Measurements from ENCODE around the gene MBOAT7. TPM values are rescaled to one million over a fixed set of nuclear protein-coding genes. Genes with fewer than 3 reads are reported as not detected.
"Not testable (repeated sequence)": the region's sequence is repeated elsewhere in the genome, so short reads cannot be mapped to it uniquely, and the experiment has no call there.

The MBOAT7 gene
- polyA plus RNA-seq, 1 donor (not counting 4 experiments of a cell fraction or from before 2014, with no cell fraction given), result 41.3 TPM

- no peak for FAIRE-seq
- Histone ChIP-seq H3K79me2 (ENCODE audit: control insufficient read depth, insufficient read depth, low read length) (peaks cover 27% of the 10 kb centered on the region), H3K36me3 (ENCODE audit: control insufficient read depth in 2 of 2, extremely low read depth in 1 of 2, insufficient read depth in 2 of 2, low read length in 2 of 2) (peaks cover 6 to 15% of the 10 kb centered on the region in 2 experiments), H3K4me1 (ENCODE audit: control insufficient read depth, extremely low read depth, insufficient read depth, low read length) (peaks cover 18% of the 10 kb centered on the region), H3K9me3 (ENCODE audit: control insufficient read depth, low read depth, low read length) (no peaks in the 10 kb centered on the region), H3K27me3 (ENCODE audit: control insufficient read depth, extremely low read depth, insufficient read depth, low read length) (no peaks in the 10 kb centered on the region), H3K9ac (ENCODE audit: control insufficient read depth, extremely low read depth, insufficient read depth, low read length) (no peak overlapping the region), H3K4me3 (ENCODE audit: control insufficient read depth in 2 of 3, extremely low read depth in 1 of 3, insufficient read depth in 2 of 3, low read depth in 1 of 3, low read length in 3 of 3) (no peak overlapping the region), H3K9me1 (ENCODE audit: control insufficient read depth, extremely low read depth, insufficient read depth, low read length) (no peaks in the 10 kb centered on the region), H4K20me1 (ENCODE audit: control insufficient read depth, extremely low read depth, insufficient read depth, low read length) (peaks cover 5% of the 10 kb centered on the region), H3K27ac (ENCODE audit: control insufficient read depth, insufficient read depth, low read length) (no peak overlapping the region), H3K4me2 (ENCODE audit: control insufficient read depth, extremely low read depth, insufficient read depth, low read depth, low read length) (no peak overlapping the region), H2AFZ (ENCODE audit: control insufficient read depth, low read length) (no peak overlapping the region)
- dilution Hi-C loops (cut with MboI; ENCODE audit: extremely low pct_ligation_motif_present, low sequenced_read_pairs), result no loop called here
- DNase-seq (ENCODE audit: low read depth, low spot score), result no peak
- no peak for TF ChIP-seq EZH2 (IDR thresholded peaks at IDR 0.05; ENCODE audit: low read length)
- TF ChIP-seq CTCF (optimal IDR thresholded peaks at IDR 0.05 in 1 of 3, IDR thresholded peaks at IDR 0.05 in 1 of 3, conservative IDR thresholded peaks at IDR 0.05 in 1 of 3; ENCODE audit: extremely low read depth in 1 of 3, insufficient read depth in 2 of 3, low read length in 3 of 3), result no peak
Measured at GRCh38 chr19:54196536-54196935, 7.2 kb upstream of the MBOAT7 start.

DNA sequence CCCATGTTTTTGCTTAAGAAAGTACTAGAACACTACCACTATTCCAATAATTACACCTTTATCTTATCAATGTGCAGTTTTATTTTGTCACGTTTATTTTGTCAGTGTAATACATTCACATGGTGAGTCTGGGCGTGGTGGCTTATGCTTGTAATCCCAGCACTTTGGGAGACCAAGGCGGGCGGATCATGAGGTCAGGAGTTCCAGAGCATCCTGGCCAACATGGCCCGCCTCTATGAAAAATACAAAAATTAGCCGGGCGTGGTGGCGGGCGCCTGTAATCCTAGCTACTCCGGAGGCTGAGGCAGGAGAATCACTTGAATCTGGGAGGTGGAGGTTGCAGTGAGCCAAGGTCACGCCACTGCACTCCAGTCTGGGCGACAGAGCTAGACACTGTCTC lies 5.1 kb upstream of the MBOAT7 start:
- H4K20me1 ChIP-seq (ENCODE audit: control insufficient read depth, extremely low read depth, insufficient read depth, low read length); FAIRE-seq; H3K27ac ChIP-seq (ENCODE audit: control insufficient read depth, insufficient read depth, low read length); H3K9ac ChIP-seq (ENCODE audit: control insufficient read depth, extremely low read depth, insufficient read depth, low read length); H2AFZ ChIP-seq (ENCODE audit: control insufficient read depth, low read length); H3K9me1 ChIP-seq (ENCODE audit: control insufficient read depth, extremely low read depth, insufficient read depth, low read length); dilution Hi-C loops (cut with MboI; ENCODE audit: extremely low pct_ligation_motif_present, low sequenced_read_pairs); H3K27me3 ChIP-seq (ENCODE audit: control insufficient read depth, extremely low read depth, insufficient read depth, low read length); H3K4me3 ChIP-seq (ENCODE audit: control insufficient read depth in 2 of 3, extremely low read depth in 1 of 3, insufficient read depth in 2 of 3, low read depth in 1 of 3, low read length in 3 of 3); H3K9me3 ChIP-seq (ENCODE audit: control insufficient read depth, low read depth, low read length); H3K4me2 ChIP-seq (ENCODE audit: control insufficient read depth, extremely low read depth, insufficient read depth, low read depth, low read length); H3K36me3 ChIP-seq (ENCODE audit: control insufficient read depth in 2 of 2, extremely low read depth in 1 of 2, insufficient read depth in 2 of 2, low read length in 2 of 2); DNase-seq (ENCODE audit: low read depth, low spot score): not testable (repeated sequence)
- peaks cover 15% of the 10 kb centered on the region for H3K4me1 ChIP-seq (ENCODE audit: control insufficient read depth, extremely low read depth, insufficient read depth, low read length)
- peaks cover 20% of the 10 kb centered on the region for H3K79me2 ChIP-seq (ENCODE audit: control insufficient read depth, insufficient read depth, low read length)

GRCh38 chr19:54193011-54193410 lies 3.6 kb upstream of the MBOAT7 start:
- Histone ChIP-seq H4K20me1 (ENCODE audit: control insufficient read depth, extremely low read depth, insufficient read depth, low read length) (no peaks in the 10 kb centered on the region), H3K27ac (ENCODE audit: control insufficient read depth, insufficient read depth, low read length) (no peak overlapping the region), H3K9ac (ENCODE audit: control insufficient read depth, extremely low read depth, insufficient read depth, low read length) (no peak overlapping the region), H3K79me2 (ENCODE audit: control insufficient read depth, insufficient read depth, low read length) (peaks cover 32% of the 10 kb centered on the region), H3K36me3 (ENCODE audit: control insufficient read depth in 2 of 2, extremely low read depth in 1 of 2, insufficient read depth in 2 of 2, low read length in 2 of 2) (peaks cover 3 to 8% of the 10 kb centered on the region in 2 experiments), H3K4me1 (ENCODE audit: control insufficient read depth, extremely low read depth, insufficient read depth, low read length) (peaks cover 21% of the 10 kb centered on the region), H2AFZ (ENCODE audit: control insufficient read depth, low read length) (no peak overlapping the region), H3K9me1 (ENCODE audit: control insufficient read depth, extremely low read depth, insufficient read depth, low read length) (no peaks in the 10 kb centered on the region), H3K9me3 (ENCODE audit: control insufficient read depth, low read depth, low read length) (no peaks in the 10 kb centered on the region), H3K27me3 (ENCODE audit: control insufficient read depth, extremely low read depth, insufficient read depth, low read length) (no peaks in the 10 kb centered on the region), H3K4me2 (ENCODE audit: control insufficient read depth, extremely low read depth, insufficient read depth, low read depth, low read length) (no peak overlapping the region), H3K4me3 (ENCODE audit: control insufficient read depth in 2 of 3, extremely low read depth in 1 of 3, insufficient read depth in 2 of 3, low read depth in 1 of 3, low read length in 3 of 3) (no peak overlapping the region)
- no peak for DNase-seq (ENCODE audit: low read depth, low spot score)
- FAIRE-seq, result no peak
- TF ChIP-seq CTCF (optimal IDR thresholded peaks at IDR 0.05 in 1 of 3, IDR thresholded peaks at IDR 0.05 in 1 of 3, conservative IDR thresholded peaks at IDR 0.05 in 1 of 3; ENCODE audit: extremely low read depth in 1 of 3, insufficient read depth in 2 of 3, low read length in 3 of 3) (no peak), EZH2 (IDR thresholded peaks at IDR 0.05; ENCODE audit: low read length) (no peak)
- dilution Hi-C loops (cut with MboI; ENCODE audit: extremely low pct_ligation_motif_present, low sequenced_read_pairs), result no loop called here

Measured in keratinocyte (primary cell).